Stimulated activated CD4-positive, alpha-beta T cell treated with anti-CD3 and anti-CD28 coated beads, TNF-alpha, amount 100 ng/mL, for 4 hours (primary cell): ENCODE data around the gene PCDHB12.
A peak's percentile ranks its signal among the peaks of the same experiment; 100 is the strongest.
"Not testable (repeated sequence)": the region's sequence is repeated elsewhere in the genome, so short reads cannot be mapped to it uniquely, and the experiment has no call there.

ENCODE experiments used
- DNase-seq, 3 experiments: peaks; one replicate each; pipeline ENCODE4 v3.0.0-alpha.2; 2020; ENCODE audit warnings: low read depth in 3 of 3

PCDHB12 gene

GRCh38 chr5:141208478-141208877 is at the start of gene PCDHB12:
Gene PCDHB12, plus strand, starts transcription at chr5:141208719. Its CDS starts 189 bp downstream, at chr5:141208908.
- no peak for DNase-seq

GRCh38 chr5:141172381-141173204 is 35.9 kb upstream of the PCDHB12 start, which contains the start of gene PCDHB7:
Gene PCDHB7, plus strand, starts transcription at chr5:141172644. Its CDS starts 192 bp downstream, at chr5:141172836.
- DNase-seq, result no peak

- not testable (repeated sequence) for DNase-seq
Observed at GRCh38 chr5:141174291-141175104, 34.0 kb upstream of the PCDHB12 start.

- no peak for DNase-seq
Observed at GRCh38 chr5:141175933-141176332, 32.6 kb upstream of the PCDHB12 start.

GRCh38 chr5:141177577-141178191 is 30.8 kb upstream of the PCDHB12 start, which contains the start of gene PCDHB8:
Gene PCDHB8, plus strand, starts transcription at chr5:141177790. Its CDS starts 245 bp downstream, at chr5:141178035.
- not testable (repeated sequence) for DNase-seq

GRCh38 chr5:141179371-141179770 is 29.1 kb upstream of the PCDHB12 start:
- DNase-seq, result not testable (repeated sequence)

- DNase-seq, result not testable (repeated sequence)
Observed at GRCh38 chr5:141179876-141180275, 28.6 kb upstream of the PCDHB12 start.

- DNase-seq, result no peak
Observed at GRCh38 chr5:141180313-141180712, 28.2 kb upstream of the PCDHB12 start.

- DNase-seq, result no peak
Observed at GRCh38 chr5:141182248-141182647, 26.3 kb upstream of the PCDHB12 start, which contains the start of gene PCDHB16. Gene PCDHB16, plus strand, starts transcription at chr5:141182387. Its CDS starts 173 bp downstream, at chr5:141182560.

- DNase-seq, result not testable (repeated sequence)
Observed at GRCh38 chr5:141184117-141184855, 24.2 kb upstream of the PCDHB12 start.

GRCh38 chr5:141186897-141187512 is 21.5 kb upstream of the PCDHB12 start, which contains the start of gene PCDHB9:
Gene PCDHB9, plus strand, starts transcription at chr5:141187161. Its CDS starts 158 bp downstream, at chr5:141187319.
- DNase-seq, result peak in 1 of 3 experiments; percentile 2

- not testable (repeated sequence) for DNase-seq
Observed at GRCh38 chr5:141188682-141189081, 19.8 kb upstream of the PCDHB12 start.

- DNase-seq, result not testable (repeated sequence)
Observed at GRCh38 chr5:141189131-141189530, 19.4 kb upstream of the PCDHB12 start.

GRCh38 chr5:141192110-141192725 is 16.3 kb upstream of the PCDHB12 start, which contains the start of gene PCDHB10:
Gene PCDHB10, plus strand, starts transcription at chr5:141192353. Its CDS starts 200 bp downstream, at chr5:141192553.
- no peak for DNase-seq

- DNase-seq, result not testable (repeated sequence)
Observed at GRCh38 chr5:141194332-141194731, 14.2 kb upstream of the PCDHB12 start.

GRCh38 chr5:141196363-141196762 is 12.2 kb upstream of the PCDHB12 start:
- no peak for DNase-seq

- DNase-seq, result no peak
Observed at GRCh38 chr5:141199359-141200235, 8.9 kb upstream of the PCDHB12 start, which contains the start of gene PCDHB11. Gene PCDHB11, plus strand, starts transcription at chr5:141199627. Its CDS starts 148 bp downstream, at chr5:141199775.

GRCh38 chr5:141201126-141201525 is 7.4 kb upstream of the PCDHB12 start:
- DNase-seq, result not testable (repeated sequence)

- DNase-seq, result not testable (repeated sequence)
Observed at GRCh38 chr5:141201646-141202045, 6.9 kb upstream of the PCDHB12 start.
